Fibroblast of skin of right quadriceps (primary cell): Measurements from ENCODE around the gene ACSL1.
A peak's percentile ranks its signal among the peaks of the same experiment; 100 is the strongest.
"Not testable (repeated sequence)": the region's sequence is repeated elsewhere in the genome, so short reads cannot be mapped to it uniquely, and the experiment has no call there.

ENCODE experiments used
- DNase-seq: peaks from one replicate; pipeline ENCODE4 v3.0.0-alpha.2; 2013

The ACSL1 gene

GRCh38 chr4:184750926-184751584 is 74.7 kb downstream of the ACSL1 start:
- DNase-seq, result no peak

GRCh38 chr4:184748251-184748652 is 77.5 kb downstream of the ACSL1 start:
- DNase-seq, result no peak

GRCh38 chr4:184747034-184747830 is 78.5 kb downstream of the ACSL1 start:
- no peak for DNase-seq

GRCh38 chr4:184745831-184746795 is 79.7 kb downstream of the ACSL1 start:
- peak; percentile 72 for DNase-seq

GRCh38 chr4:184744236-184744635 is 81.5 kb downstream of the ACSL1 start:
- no peak for DNase-seq

- no peak for DNase-seq
These were observed 82.1 kb downstream of the ACSL1 start for GRCh38 chr4:184743650-184744049.

- DNase-seq, result not testable (repeated sequence)
These were observed 84.1 kb downstream of the ACSL1 start for GRCh38 chr4:184741651-184742050.

GRCh38 chr4:184740980-184741391 is 84.8 kb downstream of the ACSL1 start:
- no peak for DNase-seq

GRCh38 chr4:184739575-184739974 is 86.2 kb downstream of the ACSL1 start:
- not testable (repeated sequence) for DNase-seq

- no peak for DNase-seq
These were observed 91.0 kb downstream of the ACSL1 start for GRCh38 chr4:184734758-184735157.

GRCh38 chr4:184733654-184734524 is 91.9 kb downstream of the ACSL1 start, which contains the start of gene CENPU:
Gene CENPU, minus strand, starts transcription at chr4:184734096. Its CDS starts 34 bp downstream, at chr4:184734062.
- DNase-seq, result peak; percentile 99

GRCh38 chr4:184732126-184732525 is 93.6 kb downstream of the ACSL1 start:
- DNase-seq, result peak; percentile 14

GRCh38 chr4:184731056-184731455 is 94.7 kb downstream of the ACSL1 start:
- no peak for DNase-seq

GRCh38 chr4:184729946-184730345 is 95.8 kb downstream of the ACSL1 start:
- DNase-seq, result no peak

- DNase-seq, result no peak
These were observed 96.9 kb downstream of the ACSL1 start for GRCh38 chr4:184728858-184729257.

GRCh38 chr4:184727430-184727829 is 98.3 kb downstream of the ACSL1 start:
- DNase-seq, result no peak

GRCh38 chr4:184722798-184723197 is 103.0 kb downstream of the ACSL1 start:
- DNase-seq, result no peak

- DNase-seq, result no peak
These were observed 104.5 kb downstream of the ACSL1 start for GRCh38 chr4:184721254-184721653.

- no peak for DNase-seq
These were observed 106.4 kb downstream of the ACSL1 start for GRCh38 chr4:184719407-184719806.

- no peak for DNase-seq
These were observed 110.2 kb downstream of the ACSL1 start for GRCh38 chr4:184715526-184715925.

GRCh38 chr4:184713887-184714286 is 111.9 kb downstream of the ACSL1 start:
- DNase-seq, result no peak

- no peak for DNase-seq
These were observed 113.4 kb downstream of the ACSL1 start for GRCh38 chr4:184712322-184712721.
